Activated gamma-delta T cell (primary cell): ENCODE results near the gene FBXL20.
"Not testable (repeated sequence)": the region's sequence is repeated elsewhere in the genome, so short reads cannot be mapped to it uniquely, and the experiment has no call there.

Experiments
- DNase-seq: peaks from one replicate; lab custom pipeline; 2025; lab: John Stamatoyannopoulos, UW
- total RNA-seq, 2 donors: gene quantifications; one replicate each; lab custom pipeline; 2026; lab: John Stamatoyannopoulos, UW

FBXL20 gene
- total RNA-seq: 69.6 to 75.3 reads per million in 2 donors

GRCh38 chr17:39401412-39402243, at the start of gene FBXL20:
FBXL20 (minus strand) TSS chr17:39401626; CDS start chr17:39401402, 224 bp downstream.
- DNase-seq: peak; percentile 84

- peak; percentile 22 for DNase-seq
These were observed 49.6 kb upstream of the FBXL20 start, which contains the start of gene MED1 for GRCh38 chr17:39450847-39451581. MED1 (minus strand) TSS chr17:39451263; CDS start chr17:39451062, 201 bp downstream.

GRCh38 chr17:39450051-39450450, 48.6 kb upstream of the FBXL20 start:
- DNase-seq: no peak

- DNase-seq: no peak
These were observed 46.1 kb upstream of the FBXL20 start for GRCh38 chr17:39447561-39447960.

GRCh38 chr17:39443326-39443725, 41.9 kb upstream of the FBXL20 start:
- DNase-seq: no peak

- not testable (repeated sequence) for DNase-seq
These were observed 38.4 kb upstream of the FBXL20 start for GRCh38 chr17:39439868-39440267.

GRCh38 chr17:39429600-39429999, 28.2 kb upstream of the FBXL20 start:
- no peak for DNase-seq

GRCh38 chr17:39416141-39416540, 14.7 kb upstream of the FBXL20 start:
- no peak for DNase-seq

GRCh38 chr17:39410279-39410678, 8.9 kb upstream of the FBXL20 start:
- no peak for DNase-seq

- DNase-seq: no peak
These were observed 6.9 kb upstream of the FBXL20 start for GRCh38 chr17:39408360-39408759.

- no peak for DNase-seq
These were observed 5.5 kb upstream of the FBXL20 start for GRCh38 chr17:39406951-39407350.

GRCh38 chr17:39405436-39405835, 4.0 kb upstream of the FBXL20 start:
- no peak for DNase-seq

GRCh38 chr17:39404542-39405378, 3.3 kb upstream of the FBXL20 start:
- no peak for DNase-seq

- no peak for DNase-seq
These were observed 1.6 kb upstream of the FBXL20 start for GRCh38 chr17:39402890-39403605.

- peak; percentile 70 for DNase-seq
These were observed 941 bp upstream of the FBXL20 start for GRCh38 chr17:39402244-39402889.

GRCh38 chr17:39400547-39401411, 647 bp downstream of the FBXL20 start:
- DNase-seq: no peak

- no peak for DNase-seq
These were observed 1.6 kb downstream of the FBXL20 start for GRCh38 chr17:39399791-39400190.

- DNase-seq: no peak
These were observed 7.7 kb downstream of the FBXL20 start for GRCh38 chr17:39393736-39394135.

- DNase-seq: no peak
These were observed 10.0 kb downstream of the FBXL20 start for GRCh38 chr17:39391448-39391847.

- DNase-seq: no peak
These were observed 16.4 kb downstream of the FBXL20 start for GRCh38 chr17:39385040-39385439.
